Bronchial smooth muscle cell (primary cell): ENCODE measurements around the gene PPAT. TPM values are rescaled to one million over a fixed set of nuclear protein-coding genes. Genes with fewer than 3 reads are reported as not detected.

Source experiments
- total RNA-seq: library from RNA; depleted of rRNA; stranded (reverse); fragments of >200 nt; gene quantifications from 2 replicates; pipeline ENCODE4 v1.2.1, GENCODE V29; 2014

Gene PPAT
- 7.3 and 8.8 TPM in 2 replicates for total RNA-seq

DNA sequence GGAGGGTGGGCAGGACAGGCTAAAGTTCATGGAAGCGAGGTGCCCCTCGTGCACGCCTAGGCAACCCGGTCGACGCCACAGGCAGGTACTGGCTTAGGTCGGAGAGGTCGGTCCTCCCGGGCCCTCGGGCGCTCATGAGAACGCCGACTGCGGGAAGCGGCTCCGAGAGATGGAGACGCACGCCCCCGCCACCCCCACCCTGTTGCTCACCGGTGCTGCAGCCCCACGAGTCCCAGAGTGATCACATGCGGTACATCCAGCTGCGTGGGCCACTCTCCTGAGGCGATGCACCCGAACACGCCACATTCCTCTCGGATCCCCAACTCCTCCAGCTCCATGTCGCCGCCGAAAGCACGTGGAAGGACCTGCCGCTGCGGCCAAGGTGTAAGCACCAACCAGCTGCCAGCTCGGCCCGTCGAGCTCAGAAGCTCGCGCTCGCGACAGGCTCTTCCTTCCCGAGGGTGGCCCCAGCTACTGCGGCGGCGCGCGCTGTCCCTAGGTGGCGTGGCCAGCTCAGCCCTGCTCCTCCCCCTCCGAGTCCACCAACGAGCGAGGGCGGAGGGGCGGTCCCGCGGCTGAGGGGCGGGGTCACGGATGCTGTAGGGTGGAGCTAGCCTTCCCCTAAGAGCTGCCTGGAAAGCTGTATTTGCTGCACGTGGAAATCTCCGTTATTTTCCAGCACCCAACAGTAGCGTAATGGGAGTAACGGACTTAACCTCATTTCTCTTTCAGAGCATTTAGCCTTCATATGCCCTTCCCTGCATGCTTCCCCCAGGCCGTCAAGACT is at the start of gene PPAT:
Gene PPAT (minus strand): TSS at position 476 of the 787 bp plus-strand sequence. CDS start 138 bp downstream, at position 338.

DNA sequence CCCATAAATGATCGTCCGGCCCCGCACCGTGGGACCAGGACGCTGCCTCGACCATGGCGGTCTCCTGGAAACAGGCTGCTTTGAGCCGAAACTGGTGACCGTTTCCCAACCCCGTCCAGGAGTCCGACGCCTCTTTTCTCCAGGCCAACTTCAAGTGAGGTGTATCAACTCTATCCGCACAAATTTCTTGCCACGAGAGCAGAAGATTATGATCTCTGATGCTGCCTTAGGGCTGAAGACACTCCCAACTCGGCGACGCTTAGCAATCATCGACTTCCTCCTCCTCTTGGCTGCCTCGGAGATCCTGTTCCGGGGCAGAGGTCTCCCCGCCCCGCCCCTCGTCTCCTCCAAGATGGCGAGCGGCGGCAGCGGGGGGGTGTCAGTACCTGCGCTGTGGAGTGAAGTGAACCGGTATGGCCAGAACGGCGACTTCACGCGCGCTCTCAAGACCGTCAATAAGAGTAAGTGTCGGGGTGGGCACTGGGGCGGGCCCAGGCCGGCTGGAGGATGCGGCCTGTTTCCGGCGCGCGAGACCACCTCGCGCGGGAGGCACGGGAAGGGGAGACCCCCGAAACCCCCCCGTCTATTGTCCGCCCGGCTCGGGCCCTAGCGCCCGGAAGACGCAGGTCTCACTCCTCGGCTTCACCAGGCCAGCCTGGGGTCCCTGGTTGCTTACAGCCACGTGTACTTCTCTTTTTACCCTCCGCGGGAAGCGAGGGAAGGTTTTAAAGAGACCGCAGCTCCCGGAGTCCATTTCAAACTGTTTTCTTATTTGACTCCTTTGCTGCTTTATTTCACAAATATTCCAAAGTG is 32.1 kb upstream of the PPAT start, which contains the start of gene SRP72:
Gene SRP72 (plus strand): TSS at position 334 of the 813 bp plus-strand sequence. CDS start 19 bp downstream, at position 353.

GRCh38 chr4:56387023-56388001 is 48.1 kb downstream of the PPAT start, which contains the start of gene AASDH:
TSS of gene AASDH (minus strand) at chr4:56387491. CDS start at chr4:56384299, 3,192 bp downstream.

Other genes starting within 250 kb of the PPAT start
- gene AASDH, start 48.1 kb downstream of the PPAT start, total RNA-seq: 11.9 and 17.0 TPM in 2 replicates
- gene PAICS, start 645 bp upstream of the PPAT start, total RNA-seq: 8.1 and 12.9 TPM in 2 replicates
- 43.5 and 111 TPM in 2 replicates for gene SRP72, start 32.0 kb upstream of the PPAT start, total RNA-seq
- 0.26 and 0.95 TPM in 2 replicates for gene ARL9, start 70.2 kb upstream of the PPAT start, total RNA-seq
- 0.34 and 10.4 TPM in 2 replicates for gene HOPX, start 245.7 kb upstream of the PPAT start, total RNA-seq